Trophoblast cell (in vitro differentiated cells and primary cell): ENCODE measurements around the gene SDC3.

Source experiments
- DNase-seq, 2 donors: peaks; one replicate each; pipeline ENCODE4 v3.0.0-alpha.2; 2016
- H2AFZ ChIP-seq: 2 replicates; pipeline ENCODE4 v1.6.1; 2013; ENCODE audit warnings: low read length, moderate library complexity, mild to moderate bottlenecking; ENCODE audit not compliant: insufficient read depth, poor library complexity
- H2AK5ac ChIP-seq: 2 replicates; pipeline ENCODE4 v1.6.1; 2013; ENCODE audit warnings: mild to moderate bottlenecking, low read length
- H2BK120ac ChIP-seq: 2 replicates; pipeline ENCODE4 v1.6.1; 2013; ENCODE audit warnings: low read length, mild to moderate bottlenecking, moderate library complexity; ENCODE audit not compliant: insufficient read depth, poor library complexity
- H2BK12ac ChIP-seq: 2 replicates; pipeline ENCODE4 v1.6.1; 2013; ENCODE audit warnings: mild to moderate bottlenecking, low read length, moderate library complexity
- H2BK5ac ChIP-seq: 2 replicates; pipeline ENCODE4 v1.6.1; 2013; ENCODE audit warnings: low read length, low read depth, moderate library complexity, mild to moderate bottlenecking; ENCODE audit not compliant: poor library complexity
- H3K14ac ChIP-seq: 2 replicates; pipeline ENCODE4 v1.6.1; 2013; ENCODE audit warnings: mild to moderate bottlenecking, low read length
- H3K18ac ChIP-seq: 2 replicates; pipeline ENCODE4 v1.6.1; 2013; ENCODE audit warnings: mild to moderate bottlenecking, low read length
- H3K23ac ChIP-seq: 2 replicates; pipeline ENCODE4 v1.6.1; 2013; ENCODE audit warnings: low read length
- H3K27ac ChIP-seq: 2 replicates; pipeline ENCODE4 v1.5.1; 2013; ENCODE audit warnings: low read depth, mild to moderate bottlenecking, inconsistent platforms, low read length, moderate library complexity
- H3K27me3 ChIP-seq: 2 replicates; pipeline ENCODE4 v1.6.1; 2013; ENCODE audit warnings: inconsistent platforms, mild to moderate bottlenecking, low read length, moderate library complexity; ENCODE audit not compliant: insufficient read depth
- H3K36me3 ChIP-seq, 2 experiments: 1 replicate in 1 of 2; 2 replicates in 1 of 2; pipeline ENCODE4 v1.6.1; 2013; ENCODE audit warnings: low read length in 2 of 2, mild to moderate bottlenecking in 2 of 2, moderate library complexity in 1 of 2; ENCODE audit not compliant: insufficient read depth in 2 of 2, control insufficient read depth in 1 of 2
- H3K4ac ChIP-seq: 2 replicates; pipeline ENCODE4 v1.6.1; 2013; ENCODE audit warnings: low read depth, mild to moderate bottlenecking, low read length, moderate library complexity
- H3K4me1 ChIP-seq, 2 experiments: 1 replicate in 1 of 2; 2 replicates in 1 of 2; pipeline ENCODE4 v1.6.1; 2013; ENCODE audit warnings: low read length in 2 of 2, mild to moderate bottlenecking in 2 of 2, moderate library complexity in 1 of 2; ENCODE audit not compliant: insufficient read depth in 2 of 2, control insufficient read depth in 1 of 2
- H3K4me2 ChIP-seq: 2 replicates; pipeline ENCODE4 v1.6.1; 2013; ENCODE audit warnings: inconsistent platforms, mild to moderate bottlenecking, low read length, moderate library complexity
- H3K4me3 ChIP-seq: 2 replicates; pipeline ENCODE4 v1.5.1; 2013; ENCODE audit warnings: mild to moderate bottlenecking, low read depth, low read length, inconsistent platforms
- H3K79me1 ChIP-seq: one replicate; pipeline ENCODE4 v1.6.1; 2013; ENCODE audit warnings: low read length
- H3K79me2 ChIP-seq: 2 replicates; pipeline ENCODE4 v1.6.1; 2013; ENCODE audit warnings: low read length, mild to moderate bottlenecking; ENCODE audit not compliant: control insufficient read depth, insufficient read depth, poor library complexity
- H3K9ac ChIP-seq: 2 replicates; pipeline ENCODE4 v1.6.1; 2013; ENCODE audit warnings: mild to moderate bottlenecking, low read length
- H3K9me3 ChIP-seq: 2 replicates; pipeline ENCODE4 v1.6.1; 2013; ENCODE audit warnings: low read depth, mild to moderate bottlenecking, control low read depth, inconsistent platforms, low read length; ENCODE audit not compliant: insufficient read depth
- H4K12ac ChIP-seq: 2 replicates; pipeline ENCODE4 v1.6.1; 2013; ENCODE audit warnings: low read depth, mild to moderate bottlenecking, low read length, moderate library complexity
- H4K8ac ChIP-seq: 2 replicates; pipeline ENCODE4 v1.6.1; 2013; ENCODE audit warnings: low read depth, mild to moderate bottlenecking, low read length, moderate library complexity
- H4K91ac ChIP-seq: one replicate; pipeline ENCODE4 v1.6.1; 2013; ENCODE audit warnings: low read depth, mild to moderate bottlenecking, low read length, moderate library complexity
- WGBS: extraction: QIAGEN DNeasy Blood & Tissue Kit; methylation state at CpG from one replicate; pipeline ENCODE4 v1.1.7; 2013; ENCODE audit warnings: missing lambda C conversion rate; ENCODE audit not compliant: insufficient read length, insufficient coverage; ENCODE audit errors: extremely low coverage; 5-methylcytosine and 5-hydroxymethylcytosine counted together

Gene SDC3

GRCh38 chr1:30889511-30889910 is 19.0 kb downstream of the SDC3 start:
- Histone ChIP-seq H3K79me1 (peaks cover 24% of the 10 kb centered on the region), H3K9ac (no peak overlapping the region), H3K36me3 (peaks cover 0 to 1% of the 10 kb centered on the region in 2 experiments), H3K14ac (no peak overlapping the region), H3K4ac (no peak overlapping the region), H2BK5ac (no peak overlapping the region), H4K12ac (no peak overlapping the region), H3K18ac (no peak overlapping the region), H2AFZ (no peak overlapping the region), H3K4me2 (no peak overlapping the region), H3K27ac (no peak overlapping the region), H3K4me3 (no peak overlapping the region), H3K9me3 (peaks cover 6% of the 10 kb centered on the region), H2BK120ac (no peak overlapping the region), H4K8ac (no peak overlapping the region), H2BK12ac (no peak overlapping the region), H3K23ac (no peak overlapping the region), H3K27me3 (no peaks in the 10 kb centered on the region), H2AK5ac (no peak overlapping the region), H4K91ac (peak overlapping the region; percentile 74), H3K4me1 (peaks cover 25 to 30% of the 10 kb centered on the region in 2 experiments), H3K79me2 (peaks cover 6% of the 10 kb centered on the region)
- no CpG with 5 or more reads among the region's 5 CpGs for WGBS
- DNase-seq, result peak; percentile 38 to 63

GRCh38 chr1:30888975-30889374 is 19.6 kb downstream of the SDC3 start:
- H3K4me1 ChIP-seq, result peaks cover 25 to 30% of the 10 kb centered on the region in 2 experiments
- H3K4ac ChIP-seq, result no peak overlapping the region
- H2BK5ac ChIP-seq, result peak overlapping the region; percentile 49
- DNase-seq, result no peak
- no peak overlapping the region for H3K4me2 ChIP-seq
- H2AK5ac ChIP-seq, result peak overlapping the region; percentile 72
- H3K79me1 ChIP-seq, result peaks cover 24% of the 10 kb centered on the region
- H2BK12ac ChIP-seq, result peak overlapping the region; percentile 46
- H3K18ac ChIP-seq, result peak overlapping the region; percentile 44
- peak overlapping the region; percentile 74 for H4K91ac ChIP-seq
- no peak overlapping the region for H3K4me3 ChIP-seq
- no peak overlapping the region for H3K23ac ChIP-seq
- H4K12ac ChIP-seq, result no peak overlapping the region
- H3K27me3 ChIP-seq, result no peaks in the 10 kb centered on the region
- peak overlapping the region; percentile 92 for H3K27ac ChIP-seq
- H4K8ac ChIP-seq, result peak overlapping the region; percentile 55
- H3K36me3 ChIP-seq, result no peaks in the 10 kb centered on the region
- H3K14ac ChIP-seq, result peak overlapping the region; percentile 74
- no CpG with 5 or more reads among the region's 3 CpGs for WGBS
- H3K9me3 ChIP-seq, result peaks cover under 1% of the 10 kb centered on the region
- peak overlapping the region; percentile 13 for H3K9ac ChIP-seq
- peaks cover 6% of the 10 kb centered on the region for H3K79me2 ChIP-seq
- no peak overlapping the region for H2AFZ ChIP-seq
- H2BK120ac ChIP-seq, result peak overlapping the region; percentile 82

- Histone ChIP-seq H3K79me2 (peaks cover 6% of the 10 kb centered on the region), H4K8ac (peak overlapping the region; percentile 55)
- whole genome bisulfite sequencing, result no CpG with 5 or more reads among the region's 8 CpGs
Measured at GRCh38 chr1:30888391-30888790, 20.2 kb downstream of the SDC3 start.

GRCh38 chr1:30887485-30888315 is 20.9 kb downstream of the SDC3 start:
- no CpG with 5 or more reads among the region's 10 CpGs for WGBS
- Histone ChIP-seq H3K36me3 (no peaks in the 10 kb centered on the region), H3K4me3 (no peak overlapping the region), H3K9me3 (no peaks in the 10 kb centered on the region), H3K4me1 (peaks cover 25 to 30% of the 10 kb centered on the region in 2 experiments), H3K4ac (peak overlapping the region; percentile 31), H2AFZ (no peak overlapping the region), H4K8ac (peak overlapping the region; percentile 68), H3K79me2 (peaks cover 6% of the 10 kb centered on the region), H4K12ac (peak overlapping the region; percentile 3), H2AK5ac (peak overlapping the region; percentile 82), H2BK5ac (peak overlapping the region; percentile 90), H3K9ac (no peak overlapping the region), H4K91ac (peak overlapping the region; percentile 89), H2BK120ac (peak overlapping the region; percentile 82), H3K27ac (peak overlapping the region; percentile 92), H3K14ac (peak overlapping the region; percentile 81), H3K27me3 (no peaks in the 10 kb centered on the region), H3K4me2 (no peak overlapping the region), H2BK12ac (peak overlapping the region; percentile 63), H3K18ac (peak overlapping the region; percentile 79), H3K79me1 (peaks cover 24% of the 10 kb centered on the region), H3K23ac (no peak overlapping the region)
- no peak for DNase-seq

More at GRCh38 chr1:30888391-30888790, 20.2 kb downstream of the SDC3 start:
- Histone ChIP-seq H3K27ac (peak overlapping the region; percentile 92), H3K4me3 (no peak overlapping the region), H3K36me3 (no peaks in the 10 kb centered on the region), H3K4me2 (peak overlapping the region; percentile 15), H3K9me3 (no peaks in the 10 kb centered on the region), H3K4ac (peak overlapping the region; percentile 31), H2BK5ac (peak overlapping the region; percentile 90), H3K18ac (peak overlapping the region; percentile 64), H3K9ac (no peak overlapping the region), H2AFZ (no peak overlapping the region), H3K27me3 (no peaks in the 10 kb centered on the region), H2BK120ac (peak overlapping the region; percentile 82), H4K91ac (peak overlapping the region; percentile 89), H3K4me1 (peaks cover 25 to 30% of the 10 kb centered on the region in 2 experiments), H3K14ac (peak overlapping the region; percentile 79), H2AK5ac (peak overlapping the region; percentile 80), H4K12ac (peak overlapping the region; percentile 1), H2BK12ac (peak overlapping the region; percentile 63), H3K23ac (no peak overlapping the region), H3K79me1 (peaks cover 24% of the 10 kb centered on the region)
- no peak for DNase-seq
